Upper lobe of right lung (tissue), 1 donor: ENCODE data around the gene EPS8L1. TPM values are rescaled to one million over a fixed set of nuclear protein-coding genes. Genes with fewer than 3 reads are reported as not detected.
"Not testable (repeated sequence)": the region's sequence is repeated elsewhere in the genome, so short reads cannot be mapped to it uniquely, and the experiment has no call there.

Experiments used
- ATAC-seq: fragments of 200-7000 bp; cut with Tn5 transposase; one replicate; pipeline ENCODE4 v1.9.1; 2020; ENCODE audit warnings: mild to moderate bottlenecking, moderate library complexity
- DNase-seq: peaks from one replicate; pipeline ENCODE4 v3.0.0-alpha.2; 2020
- H3K27ac ChIP-seq: fragments of 200-600 bp; one replicate; pipeline ENCODE4 v1.8.0; 2022
- H3K27me3 ChIP-seq: fragments of 200-600 bp; one replicate; pipeline ENCODE4 v1.8.0; 2022; ENCODE audit warnings: mild to moderate bottlenecking
- H3K36me3 ChIP-seq: fragments of 200-600 bp; one replicate; pipeline ENCODE4 v1.8.0; 2022
- H3K4me1 ChIP-seq: fragments of 200-600 bp; one replicate; pipeline ENCODE4 v1.8.0; 2022
- H3K4me3 ChIP-seq: fragments of 200-600 bp; one replicate; pipeline ENCODE4 v1.8.0; 2022; ENCODE audit warnings: mild to moderate bottlenecking
- H3K9me3 ChIP-seq: fragments of 200-600 bp; one replicate; pipeline ENCODE4 v1.8.0; 2022
- intact Hi-C: fragments of 100-400 bp; cut with DNase I; formaldehyde crosslinking; loops from one replicate; pipeline ENCODE4 v1.11.0; 2022
- total RNA-seq: library from RNA; stranded (reverse); fragmentation: NEBNext Ultra II Directional; extraction: Animal tissue kit (Norgen Biotek cat#: 25700); gene quantifications from one replicate; pipeline ENCODE4 v1.2.1, GENCODE V29; 2021
- TF ChIP-seq, protein P1 (sequence below): fragments of 200-600 bp; IDR thresholded peaks from one replicate; pipeline ENCODE4 v1.8.0; 2022; ENCODE audit warnings: antibody characterized with exemption
- donor health status: DM: no; HTN: yes; CAD: no; lungs with severe emphysema.

EPS8L1 gene
- total RNA-seq, 1 donor from 2014 or later: 35.6 TPM

DNA sequence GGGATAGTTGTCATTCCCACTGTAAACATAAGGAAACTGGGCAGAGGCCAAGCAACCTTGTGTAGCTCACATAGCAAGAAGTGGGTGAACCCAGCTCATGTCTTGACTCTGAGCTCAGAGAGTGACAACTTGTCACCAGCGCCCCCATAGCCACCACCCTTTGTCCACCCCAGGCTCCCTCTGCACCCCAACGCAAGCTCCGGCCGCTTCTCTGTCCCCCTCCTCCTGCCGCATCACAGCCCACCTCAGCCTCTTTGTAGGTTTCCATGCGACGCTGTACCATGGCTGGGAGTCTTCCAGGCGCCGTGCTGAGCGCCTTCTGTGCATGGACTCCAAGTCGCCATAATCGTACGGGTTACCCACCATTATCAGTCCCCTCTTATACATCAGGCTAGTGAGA, 40.9 kb upstream of the EPS8L1 start:
- peak; percentile 47 for DNase-seq

DNA sequence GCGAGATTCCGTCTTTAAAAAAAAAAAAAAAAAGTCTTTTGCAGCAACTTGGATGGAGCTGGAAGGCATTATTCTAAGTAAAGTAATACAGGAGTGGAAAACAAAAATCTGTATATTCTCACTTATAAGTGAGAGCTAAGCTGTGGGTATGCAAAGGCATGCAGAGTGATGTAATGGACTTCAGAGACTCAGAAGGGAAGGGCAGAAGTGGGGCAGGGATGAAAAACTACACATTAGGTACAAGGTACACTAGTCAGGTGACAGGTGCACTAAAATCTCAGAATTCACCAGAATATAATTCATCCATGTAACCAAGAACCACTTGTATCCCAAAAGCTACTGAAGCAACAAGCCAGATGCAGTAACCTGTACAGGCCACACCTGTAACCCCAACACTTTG, 39.6 kb upstream of the EPS8L1 start:
- H3K27ac ChIP-seq: no peak overlapping the region
- H3K27me3 ChIP-seq: no peaks in the 10 kb centered on the region
- H3K36me3 ChIP-seq: no peaks in the 10 kb centered on the region
- H3K9me3 ChIP-seq: no peaks in the 10 kb centered on the region
- TF ChIP-seq, protein P1, sequence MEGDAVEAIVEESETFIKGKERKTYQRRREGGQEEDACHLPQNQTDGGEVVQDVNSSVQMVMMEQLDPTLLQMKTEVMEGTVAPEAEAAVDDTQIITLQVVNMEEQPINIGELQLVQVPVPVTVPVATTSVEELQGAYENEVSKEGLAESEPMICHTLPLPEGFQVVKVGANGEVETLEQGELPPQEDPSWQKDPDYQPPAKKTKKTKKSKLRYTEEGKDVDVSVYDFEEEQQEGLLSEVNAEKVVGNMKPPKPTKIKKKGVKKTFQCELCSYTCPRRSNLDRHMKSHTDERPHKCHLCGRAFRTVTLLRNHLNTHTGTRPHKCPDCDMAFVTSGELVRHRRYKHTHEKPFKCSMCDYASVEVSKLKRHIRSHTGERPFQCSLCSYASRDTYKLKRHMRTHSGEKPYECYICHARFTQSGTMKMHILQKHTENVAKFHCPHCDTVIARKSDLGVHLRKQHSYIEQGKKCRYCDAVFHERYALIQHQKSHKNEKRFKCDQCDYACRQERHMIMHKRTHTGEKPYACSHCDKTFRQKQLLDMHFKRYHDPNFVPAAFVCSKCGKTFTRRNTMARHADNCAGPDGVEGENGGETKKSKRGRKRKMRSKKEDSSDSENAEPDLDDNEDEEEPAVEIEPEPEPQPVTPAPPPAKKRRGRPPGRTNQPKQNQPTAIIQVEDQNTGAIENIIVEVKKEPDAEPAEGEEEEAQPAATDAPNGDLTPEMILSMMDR: no peak
- ATAC-seq: no peak
- intact Hi-C loops: no loop called here
- no peaks in the 10 kb centered on the region for H3K4me1 ChIP-seq
- DNase-seq: no peak
- H3K4me3 ChIP-seq: no peak overlapping the region

More for the DNA sequence above, 40.9 kb upstream of the EPS8L1 start:
- no peaks in the 10 kb centered on the region for H3K27me3 ChIP-seq
- no peak overlapping the region for H3K27ac ChIP-seq
- TF ChIP-seq, protein P1: no peak
- H3K9me3 ChIP-seq: no peaks in the 10 kb centered on the region
- intact Hi-C loops: no loop called here
- no peaks in the 10 kb centered on the region for H3K36me3 ChIP-seq
- H3K4me1 ChIP-seq: no peaks in the 10 kb centered on the region
- H3K4me3 ChIP-seq: no peak overlapping the region
- no peak for ATAC-seq

DNA sequence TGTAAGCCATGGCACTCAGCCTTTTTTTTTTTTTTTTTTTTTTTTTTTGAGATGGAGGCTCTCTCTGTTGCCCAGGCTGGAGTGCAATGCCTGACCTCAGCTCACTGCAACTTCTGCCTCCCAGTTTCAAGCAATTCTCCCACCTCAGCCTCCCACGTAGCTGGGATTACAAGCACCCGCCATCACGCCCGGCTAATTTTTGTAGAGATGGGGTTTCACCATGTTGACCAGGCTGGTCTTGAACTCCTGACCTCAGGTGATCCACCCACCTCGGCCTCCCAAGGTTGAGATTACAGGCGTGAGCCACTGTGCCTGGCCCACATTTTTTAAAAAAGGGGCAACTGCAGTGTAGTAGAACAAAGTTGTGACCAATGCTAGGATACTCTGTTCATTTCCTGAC, 38.1 kb upstream of the EPS8L1 start:
- H3K4me3 ChIP-seq, DNase-seq, H3K36me3 ChIP-seq, H3K9me3 ChIP-seq, H3K4me1 ChIP-seq, H3K27me3 ChIP-seq, H3K27ac ChIP-seq, intact Hi-C loops, ATAC-seq: not testable (repeated sequence)

DNA sequence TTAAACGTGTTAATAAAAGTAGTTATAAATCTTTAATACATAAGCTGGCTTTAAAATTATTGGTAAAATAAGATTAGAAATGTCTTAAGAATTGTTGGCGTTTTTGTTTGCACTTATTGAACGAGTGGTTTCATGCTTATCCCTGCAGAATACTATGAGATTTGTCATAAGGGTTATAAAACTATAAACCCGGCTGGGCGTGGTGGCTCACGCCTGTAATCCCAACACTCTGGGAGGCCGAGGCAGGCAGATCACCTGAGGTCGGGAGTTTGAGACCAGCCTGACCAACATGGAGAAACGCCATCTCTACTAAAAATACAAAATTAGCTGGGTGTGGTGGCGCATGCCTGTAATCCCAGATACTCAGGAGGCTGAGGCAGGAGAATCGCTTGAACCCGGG, 35.0 kb upstream of the EPS8L1 start:
- DNase-seq, H3K4me1 ChIP-seq, ATAC-seq, H3K4me3 ChIP-seq, intact Hi-C loops, H3K27me3 ChIP-seq, H3K27ac ChIP-seq, H3K9me3 ChIP-seq: not testable (repeated sequence)
- peaks cover 27% of the 10 kb centered on the region for H3K36me3 ChIP-seq

DNA sequence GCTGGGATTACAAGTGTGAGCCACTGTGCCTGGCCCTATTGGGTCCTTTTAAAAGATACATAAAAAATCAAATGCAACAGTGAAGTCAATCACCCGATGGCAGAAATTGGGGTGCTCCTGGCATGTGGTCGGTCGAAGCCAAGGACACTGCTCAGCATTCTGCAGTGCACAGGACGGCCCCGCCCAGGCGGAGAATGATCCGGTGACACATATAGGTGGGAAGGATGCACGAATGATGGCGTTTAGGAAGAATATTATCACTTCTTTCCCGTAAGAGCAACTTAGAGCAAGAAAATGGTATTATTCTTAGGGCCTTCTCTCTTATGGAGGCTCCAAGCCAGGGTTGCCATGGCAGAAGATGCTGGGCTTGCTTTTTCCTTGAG, 34.4 kb upstream of the EPS8L1 start:
- TF ChIP-seq, protein P1: no peak
- ATAC-seq (no peak), DNase-seq (peak; percentile 44)
- no peak overlapping the region for H3K4me3 ChIP-seq
- intact Hi-C loops: no loop called here
- no peak overlapping the region for H3K27ac ChIP-seq
- no peaks in the 10 kb centered on the region for H3K9me3 ChIP-seq
- H3K27me3 ChIP-seq: no peaks in the 10 kb centered on the region
- peaks cover 32% of the 10 kb centered on the region for H3K36me3 ChIP-seq
- H3K4me1 ChIP-seq: no peaks in the 10 kb centered on the region

DNA sequence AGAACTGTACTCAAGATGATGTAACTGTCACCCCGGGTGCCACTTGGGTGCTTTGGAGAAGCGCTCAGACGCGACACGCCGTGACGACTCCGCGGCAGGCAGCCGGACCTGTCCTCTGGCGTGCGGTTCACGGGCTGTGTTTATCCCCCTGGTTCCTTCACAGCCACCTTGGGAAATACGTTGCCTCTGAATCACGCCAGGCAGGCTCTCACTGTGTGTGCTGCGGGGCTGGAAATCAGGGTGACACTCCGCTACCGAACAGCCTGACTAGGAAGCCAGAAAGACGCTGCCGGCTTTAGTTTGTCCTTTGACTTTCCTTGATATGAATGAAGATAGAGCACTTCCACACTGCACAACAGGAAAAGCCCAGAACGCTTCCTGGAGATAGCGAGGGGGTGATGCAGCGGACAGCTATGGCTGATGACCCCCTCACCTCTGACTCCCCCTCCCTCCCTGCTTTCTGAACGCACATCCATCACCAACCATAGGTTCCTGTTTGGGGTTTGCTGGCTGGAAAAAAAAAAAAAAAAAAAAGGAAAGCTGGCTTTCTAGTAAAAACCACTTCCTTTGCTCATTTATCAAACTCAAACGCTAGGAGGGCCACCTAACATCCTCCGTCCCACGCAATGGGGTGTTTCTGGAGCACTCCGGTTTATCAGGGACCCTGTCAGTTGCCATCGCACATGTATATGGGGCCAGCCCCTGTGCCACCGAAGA, 33.9 kb upstream of the EPS8L1 start:
- Histone ChIP-seq H3K4me1 (no peaks in the 10 kb centered on the region), H3K27me3 (no peaks in the 10 kb centered on the region), H3K27ac (no peak overlapping the region), H3K36me3 (peaks cover 38% of the 10 kb centered on the region), H3K9me3 (no peaks in the 10 kb centered on the region), H3K4me3 (no peak overlapping the region)
- DNase-seq (peak; percentile 60), ATAC-seq (peak; percentile 25)
- intact Hi-C loops: no loop called here
- TF ChIP-seq, protein P1: no peak

DNA sequence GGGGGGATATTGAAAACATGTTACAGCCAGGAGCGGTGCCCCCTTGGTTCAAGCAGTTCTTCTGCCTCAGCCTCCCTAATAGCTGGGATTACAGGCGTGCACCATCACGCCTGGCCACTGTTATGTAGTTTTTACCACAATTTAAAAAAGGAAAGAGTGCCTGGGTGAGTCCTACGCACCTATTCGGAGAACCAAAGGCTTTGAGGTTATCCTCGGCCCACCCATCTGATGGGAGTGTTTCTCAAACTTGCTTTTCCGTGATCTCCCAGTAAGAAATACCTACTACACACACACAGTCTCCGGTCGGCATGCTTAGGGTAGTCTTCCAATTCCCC, 33.4 kb upstream of the EPS8L1 start:
- Histone ChIP-seq H3K36me3 (peaks cover 43% of the 10 kb centered on the region), H3K4me3 (no peak overlapping the region), H3K27ac (no peak overlapping the region), H3K9me3 (no peaks in the 10 kb centered on the region), H3K4me1 (no peaks in the 10 kb centered on the region), H3K27me3 (no peaks in the 10 kb centered on the region)
- intact Hi-C loops: no loop called here
- TF ChIP-seq, protein P1: no peak
- DNase-seq (no peak), ATAC-seq (no peak)
